ENCODE data around the gene LAT. TPM values are rescaled to one million over a fixed set of nuclear protein-coding genes. Genes with fewer than 3 reads are reported as not detected.

Gene LAT
- total and polyA plus RNA-seq, 2 donors (not counting 3 experiments of a cell fraction or from before 2014, with no cell fraction given), result 4.5 to 5.9 TPM

DNA sequence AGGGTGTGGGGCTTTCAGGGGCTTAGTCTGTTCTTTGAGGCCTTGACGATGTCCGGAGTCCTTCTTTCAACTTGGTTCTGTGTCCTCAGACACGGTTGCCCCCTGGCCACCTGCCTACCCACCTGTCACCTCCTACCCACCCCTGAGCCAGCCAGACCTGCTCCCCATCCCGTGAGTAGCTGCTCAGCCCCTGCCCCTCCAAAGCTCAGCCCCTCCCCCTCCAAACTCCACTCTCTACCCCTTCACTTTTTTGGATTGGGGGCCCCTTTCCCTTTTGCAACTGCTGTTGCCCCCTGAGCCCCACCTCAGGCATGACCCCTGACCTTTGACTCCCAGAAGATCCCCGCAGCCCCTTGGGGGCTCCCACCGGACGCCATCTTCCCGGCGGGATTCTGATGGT, 1.2 kb downstream of the LAT start:
- Histone ChIP-seq H3K9ac (replicated peaks; ENCODE audit: extremely low read depth, insufficient read depth, low read length) (no peak overlapping the region), H3K9me3 (replicated peaks; ENCODE audit: control insufficient read depth, insufficient read depth, low read length) (no peaks in the 10 kb centered on the region), H3K4me1 (ENCODE audit: control insufficient read depth, extremely low read depth, insufficient read depth, low read length) (no peaks in the 10 kb centered on the region), H3K36me3 (ENCODE audit: control insufficient read depth in 2 of 2, extremely low read depth in 1 of 2, insufficient read depth in 2 of 2, low read length in 2 of 2) (peaks cover 3 to 27% of the 10 kb centered on the region in 2 experiments), H3K9me1 (replicated peaks; ENCODE audit: control insufficient read depth, extremely low read depth, insufficient read depth, low read length) (no peaks in the 10 kb centered on the region), H3K27ac (ENCODE audit: insufficient read depth, low read depth, low read length) (no peak overlapping the region), H3K4me2 (ENCODE audit: insufficient read depth, low read length) (no peak overlapping the region), H2AFZ (ENCODE audit: low read depth, low read length) (no peak overlapping the region), H3K79me2 (ENCODE audit: control insufficient read depth, insufficient read depth, low read length) (no peaks in the 10 kb centered on the region), H3K4me3 (replicated peaks in 1 of 3; ENCODE audit: insufficient read depth in 1 of 3, low read depth in 1 of 3, low read length in 3 of 3) (no peak overlapping the region), H4K20me1 (replicated peaks; ENCODE audit: control insufficient read depth, extremely low read depth, insufficient read depth, low read length) (no peaks in the 10 kb centered on the region), H3K27me3 (ENCODE audit: control insufficient read depth in 2 of 2, insufficient read depth in 2 of 2, low read length in 2 of 2) (no peaks in the 10 kb centered on the region)
- DNase-seq (ENCODE audit: low read depth, low spot score), result no peak
- ChIA-PET POLR2A (no interaction called here), CTCF (no interaction called here)
- TF ChIP-seq POLR2A (IDR thresholded peaks at IDR 0.05; ENCODE audit: low read depth, low read length), result no peak
- TF ChIP-seq, protein P1, sequence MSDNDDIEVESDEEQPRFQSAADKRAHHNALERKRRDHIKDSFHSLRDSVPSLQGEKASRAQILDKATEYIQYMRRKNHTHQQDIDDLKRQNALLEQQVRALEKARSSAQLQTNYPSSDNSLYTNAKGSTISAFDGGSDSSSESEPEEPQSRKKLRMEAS (IDR thresholded peaks at IDR 0.05; ENCODE audit: insufficient read depth, insufficient read length), result no peak
- intact Hi-C loops (cut with micrococcal nuclease) (no loop called here), dilution Hi-C loops (cut with MboI; ENCODE audit: extremely low pct_ligation_motif_present, low sequenced_read_pairs) (no loop called here)
- no peak for FAIRE-seq
- BruUV-seq (replicated peaks), result no TSS peak

- Histone ChIP-seq H3K4me2 (ENCODE audit: insufficient read depth, low read length) (no peak overlapping the region), H3K9me3 (replicated peaks; ENCODE audit: control insufficient read depth, insufficient read depth, low read length) (no peaks in the 10 kb centered on the region), H4K20me1 (replicated peaks; ENCODE audit: control insufficient read depth, extremely low read depth, insufficient read depth, low read length) (no peaks in the 10 kb centered on the region), H3K9me1 (replicated peaks; ENCODE audit: control insufficient read depth, extremely low read depth, insufficient read depth, low read length) (no peaks in the 10 kb centered on the region), H3K4me1 (ENCODE audit: control insufficient read depth, extremely low read depth, insufficient read depth, low read length) (no peaks in the 10 kb centered on the region), H3K79me2 (ENCODE audit: control insufficient read depth, insufficient read depth, low read length) (no peaks in the 10 kb centered on the region), H3K9ac (replicated peaks; ENCODE audit: extremely low read depth, insufficient read depth, low read length) (no peak overlapping the region), H2AFZ (ENCODE audit: low read depth, low read length) (no peak overlapping the region), H3K4me3 (replicated peaks in 1 of 3; ENCODE audit: insufficient read depth in 1 of 3, low read depth in 1 of 3, low read length in 3 of 3) (no peak overlapping the region), H3K36me3 (ENCODE audit: control insufficient read depth in 2 of 2, extremely low read depth in 1 of 2, insufficient read depth in 2 of 2, low read length in 2 of 2) (peaks cover 3 to 23% of the 10 kb centered on the region in 2 experiments), H3K27ac (ENCODE audit: insufficient read depth, low read depth, low read length) (no peak overlapping the region), H3K27me3 (ENCODE audit: control insufficient read depth in 2 of 2, insufficient read depth in 2 of 2, low read length in 2 of 2) (no peaks in the 10 kb centered on the region)
- no peak for DNase-seq (ENCODE audit: low read depth, low spot score)
- dilution Hi-C loops (cut with MboI; ENCODE audit: extremely low pct_ligation_motif_present, low sequenced_read_pairs) (no loop called here), intact Hi-C loops (cut with micrococcal nuclease) (no loop called here)
- BruUV-seq (replicated peaks), result no TSS peak
- TF ChIP-seq MYC (IDR thresholded peaks at IDR 0.05; ENCODE audit: low read depth, low read length), result no peak
- TF ChIP-seq, protein P1 (IDR thresholded peaks at IDR 0.05; ENCODE audit: insufficient read depth, insufficient read length), result no peak
- TF ChIP-seq FOS (IDR thresholded peaks at IDR 0.05; ENCODE audit: borderline replicate concordance, insufficient read depth, low read length), result no peak
- POLR2A ChIA-PET, result no interaction called here
- FAIRE-seq, result no peak
- CTCF ChIA-PET, result interaction anchor here (1.3 kb wide), 1 partner anchor 13 kb away, joined by 5 read pairs; no protein-coding TSS in a partner anchor
These were observed 1.6 kb downstream of the LAT start for GRCh38 chr16:28986492-28986891.
